G401 (cell line): ENCODE measurements around the gene AKR1C3. TPM values are rescaled to one million over a fixed set of nuclear protein-coding genes. Genes with fewer than 3 reads are reported as not detected.
A peak's percentile ranks its signal among the peaks of the same experiment; 100 is the strongest.
"Not testable (repeated sequence)": the region's sequence is repeated elsewhere in the genome, so short reads cannot be mapped to it uniquely, and the experiment has no call there.

ENCODE experiments used
- DNase-seq: peaks from one replicate; pipeline ENCODE4 v3.0.0-alpha.2; 2015; ENCODE audit warnings: low spot score
- in situ Hi-C: cut with HindIII; loops from 2 replicates; pipeline ENCODE4 v1.10.0; 2016; ENCODE audit warnings: low sequenced_read_pairs, mixed read lengths
- total RNA-seq: library from RNA; depleted of rRNA; stranded (reverse); fragments of >200 nt; shearing (Covaris generic); gene quantifications from 2 replicates; pipeline ENCODE4 v1.2.3, GENCODE V29; 2014; rRNA removed

Gene AKR1C3
- total RNA-seq = 1.4 TPM in 1 of 2 replicates, not detected in the other

DNA sequence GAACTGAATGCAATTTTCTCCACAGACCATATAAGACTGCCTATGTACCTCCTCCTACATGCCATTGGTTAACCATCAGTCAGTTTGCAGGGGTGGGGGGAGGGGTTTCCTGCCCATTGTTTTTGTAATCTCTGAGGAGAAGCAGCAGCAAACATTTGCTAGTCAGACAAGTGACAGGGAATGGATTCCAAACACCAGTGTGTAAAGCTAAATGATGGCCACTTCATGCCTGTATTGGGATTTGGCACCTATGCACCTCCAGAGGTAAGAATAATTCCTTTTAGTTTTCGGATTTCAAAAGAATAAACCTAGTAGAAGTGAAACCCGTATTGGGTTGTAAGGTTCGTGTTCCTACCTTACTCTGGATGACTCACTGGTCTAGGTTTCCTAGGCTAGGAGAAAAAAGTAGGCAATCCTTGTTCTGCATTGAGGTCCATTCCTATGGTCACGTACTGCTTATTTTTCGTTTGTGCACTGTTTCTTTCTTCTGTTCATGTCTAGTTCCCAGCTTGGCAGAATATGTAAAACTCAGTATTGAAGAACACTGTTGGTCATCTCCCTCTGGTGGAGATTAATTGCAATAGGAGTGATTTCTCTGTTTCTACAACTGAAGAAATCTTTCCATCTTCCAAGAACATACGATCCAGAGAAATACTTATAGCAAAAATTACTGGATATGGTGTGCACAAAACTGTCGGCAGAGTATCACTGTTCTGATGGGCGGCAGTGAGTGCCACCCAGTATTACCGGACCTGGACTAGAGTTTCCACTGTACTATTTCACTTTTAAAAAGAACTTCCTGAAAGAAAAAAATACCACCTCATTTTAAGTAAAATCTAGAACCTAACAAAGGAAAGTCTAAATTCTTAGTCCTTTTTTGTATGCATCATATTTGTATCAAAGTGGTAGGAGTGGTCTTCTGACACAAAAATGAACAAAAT is at the start of gene AKR1C3:
Gene AKR1C3, plus strand, starts transcription at position 150 of the 941 bp plus-strand sequence. Its CDS starts 31 bp downstream, at position 181.
- peak; percentile 24 for DNase-seq
- in situ Hi-C loops = no loop called here

DNA sequence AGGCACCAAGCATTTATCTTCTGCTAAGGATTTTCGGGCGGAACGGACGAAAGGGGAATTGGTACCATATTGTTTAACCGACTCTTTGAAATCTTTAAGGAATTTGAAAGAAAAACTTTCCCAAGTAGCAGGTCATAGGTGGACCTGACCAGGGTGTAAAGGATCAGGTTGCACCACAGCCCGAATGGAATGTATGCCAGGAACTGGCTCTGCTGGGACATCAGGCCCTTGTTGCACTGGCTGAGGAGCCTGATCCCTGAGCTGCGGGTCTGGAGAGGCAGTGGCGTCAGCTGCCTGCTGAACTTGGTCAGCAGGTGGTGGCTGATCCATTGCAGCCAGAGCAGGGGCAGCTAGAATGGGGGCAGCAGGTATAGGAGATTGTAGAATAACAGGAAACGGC is 49.1 kb upstream of the AKR1C3 start:
- no peak for DNase-seq
- in situ Hi-C loops = no loop called here

DNA sequence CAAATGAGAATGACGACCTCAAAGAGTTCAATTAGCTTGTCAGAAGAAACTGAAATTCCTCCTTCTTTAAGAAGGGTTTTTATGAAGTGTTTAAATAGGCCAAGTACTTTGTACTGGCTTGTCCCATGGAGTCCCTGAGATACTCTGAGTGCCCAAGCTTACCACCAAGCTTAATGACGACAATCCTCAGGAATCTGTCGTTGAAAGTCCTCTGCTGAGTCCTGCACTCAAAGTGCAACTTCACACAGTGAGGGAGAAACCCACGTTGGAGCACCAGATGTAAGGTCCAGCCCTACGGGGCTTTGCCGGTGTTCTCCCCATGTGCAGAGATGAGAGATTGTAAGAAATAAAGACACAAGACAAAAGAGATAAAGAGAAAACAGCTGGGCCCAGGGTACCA is 47.8 kb upstream of the AKR1C3 start:
- in situ Hi-C loops = no loop called here
- no peak for DNase-seq

DNA sequence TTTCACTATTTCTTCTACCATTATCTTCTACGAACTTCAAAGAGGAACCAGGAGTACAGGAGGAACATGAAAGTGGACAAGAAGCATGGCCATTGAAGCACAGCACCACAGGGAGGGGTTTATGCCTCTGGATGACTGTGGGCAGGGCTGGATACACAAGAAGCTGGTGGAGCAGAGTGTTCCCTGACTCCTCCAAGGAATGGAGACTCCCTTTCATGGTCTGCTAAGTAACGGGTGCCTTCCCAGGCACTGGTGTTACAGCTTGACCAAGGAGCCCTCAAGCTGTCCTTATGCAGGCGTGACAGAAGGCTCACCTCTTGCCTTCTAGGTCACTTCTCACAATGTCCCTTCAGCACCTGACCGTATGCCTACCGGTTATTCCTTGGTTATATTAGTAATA is 47.2 kb upstream of the AKR1C3 start:
- in situ Hi-C loops, DNase-seq: not testable (repeated sequence)

DNA sequence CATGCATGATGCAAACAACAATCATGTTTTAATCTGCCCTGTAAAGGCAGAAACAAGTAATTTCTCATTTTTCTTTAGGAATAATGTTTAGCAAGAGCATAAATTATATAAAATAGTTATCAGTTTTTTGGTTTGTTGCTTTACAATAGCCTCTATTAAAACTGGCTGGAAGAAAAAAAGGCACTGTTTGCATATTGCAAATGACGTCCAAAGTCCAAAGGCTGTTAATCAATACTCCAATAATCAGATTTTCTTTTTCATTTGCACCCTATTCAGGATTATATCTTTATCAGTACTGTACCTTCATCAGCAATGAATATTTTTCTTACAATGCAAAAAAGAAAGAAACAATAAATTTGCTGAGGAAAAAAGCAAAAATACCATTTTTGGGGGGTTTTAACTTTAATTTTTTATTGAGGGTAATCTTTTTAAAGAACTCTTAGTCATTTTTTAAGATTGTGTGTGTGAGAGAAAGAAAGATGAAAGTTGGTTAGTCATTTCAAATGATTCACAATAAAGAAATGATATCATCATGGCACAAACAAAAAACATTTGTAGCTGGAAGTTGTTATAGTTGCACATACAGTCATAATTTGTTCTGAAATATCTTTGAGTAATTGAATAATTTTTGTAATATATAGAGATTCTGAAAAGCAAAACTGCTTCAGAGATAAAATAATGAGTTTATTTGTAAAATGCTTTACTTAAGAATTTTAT is 46.1 kb upstream of the AKR1C3 start:
- DNase-seq = no peak
- in situ Hi-C loops = no loop called here

DNA sequence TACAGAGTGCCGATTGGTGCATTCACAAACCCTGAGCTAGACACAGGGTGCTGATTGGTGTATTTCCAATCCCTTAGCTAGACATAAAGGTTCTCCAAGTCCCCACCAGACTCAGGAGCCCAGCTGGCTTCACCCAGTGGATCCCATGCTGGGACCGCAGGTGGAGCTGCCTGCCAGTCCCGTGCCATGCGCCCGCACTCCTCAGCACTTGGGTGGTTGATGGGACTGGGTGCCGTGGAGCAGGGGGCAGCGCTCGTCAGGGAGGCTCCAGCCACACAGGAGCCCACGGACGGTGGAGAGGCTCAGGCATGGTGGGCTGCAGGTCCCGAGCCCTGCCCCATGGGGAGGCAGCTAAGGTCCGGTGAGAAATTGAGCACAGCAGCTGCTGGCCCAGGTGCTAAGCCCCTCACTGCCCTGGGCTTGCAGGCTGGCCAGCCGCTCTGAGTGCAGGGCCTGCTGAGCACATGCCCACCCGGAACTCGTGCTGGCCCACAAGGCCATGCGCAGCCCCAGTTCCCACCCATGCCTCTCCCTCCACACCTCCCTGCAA is 41.2 kb upstream of the AKR1C3 start:
- DNase-seq, in situ Hi-C loops: not testable (repeated sequence)

DNA sequence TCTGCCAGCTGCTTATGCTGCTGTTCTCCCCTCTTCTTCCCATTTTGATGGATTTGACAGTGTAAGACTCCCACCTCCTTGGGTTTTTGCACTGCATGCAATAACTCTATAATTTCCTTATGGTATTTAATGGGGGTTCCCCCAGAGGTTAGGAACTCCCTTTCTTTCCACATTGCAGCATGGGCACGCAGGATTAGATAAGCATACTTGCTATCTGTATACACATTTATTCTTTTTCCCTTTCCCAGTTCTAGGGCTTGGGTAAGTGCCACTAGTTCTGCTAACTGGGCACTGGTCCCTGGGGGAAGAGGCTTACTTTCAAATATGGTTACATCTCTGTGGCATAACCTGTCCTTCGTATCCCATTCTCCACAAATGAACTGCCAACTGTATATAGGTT is 39.4 kb upstream of the AKR1C3 start:
- in situ Hi-C loops, DNase-seq: not testable (repeated sequence)

DNA sequence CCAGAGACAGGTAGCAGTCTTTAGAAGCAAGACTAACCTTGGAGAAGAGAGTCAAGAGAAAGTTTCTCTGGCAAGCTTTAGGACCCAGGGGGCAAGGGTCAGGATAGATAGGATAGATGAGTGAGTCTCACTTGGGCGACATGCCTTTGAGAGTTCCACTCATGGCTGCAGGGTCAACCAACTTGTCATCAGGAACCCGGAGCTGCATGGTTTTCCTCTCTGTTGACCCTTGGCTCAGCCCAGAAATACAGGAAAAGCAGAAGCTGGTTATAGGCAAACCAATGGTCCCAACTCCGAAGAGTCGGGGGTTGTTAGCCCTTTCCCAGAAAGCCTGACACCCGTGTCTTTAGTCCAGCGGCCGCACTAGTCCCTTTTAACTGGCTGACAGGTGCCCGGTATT is 34.9 kb upstream of the AKR1C3 start:
- DNase-seq, in situ Hi-C loops: not testable (repeated sequence)

DNA sequence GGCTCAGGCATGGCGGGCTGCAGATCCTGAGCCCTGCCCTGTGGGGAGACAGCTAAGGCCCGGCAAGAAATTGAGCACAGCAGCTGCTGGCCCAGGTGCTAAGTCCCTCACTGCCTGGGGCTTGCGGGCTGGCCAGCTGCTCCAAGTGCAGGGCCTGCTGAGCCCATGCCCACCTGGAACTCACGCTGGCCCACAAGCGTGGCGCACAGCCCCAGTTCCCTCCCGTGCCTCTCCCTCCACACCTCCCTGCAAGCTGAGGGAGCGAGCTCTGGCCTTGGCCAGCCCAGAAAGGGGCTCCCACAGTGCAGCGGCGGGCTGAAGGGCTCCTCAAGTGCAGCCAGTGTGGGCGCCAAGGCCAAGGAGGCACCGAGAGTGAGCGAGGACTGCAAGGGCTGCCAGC is 33.4 kb upstream of the AKR1C3 start:
- DNase-seq, in situ Hi-C loops: not testable (repeated sequence)

DNA sequence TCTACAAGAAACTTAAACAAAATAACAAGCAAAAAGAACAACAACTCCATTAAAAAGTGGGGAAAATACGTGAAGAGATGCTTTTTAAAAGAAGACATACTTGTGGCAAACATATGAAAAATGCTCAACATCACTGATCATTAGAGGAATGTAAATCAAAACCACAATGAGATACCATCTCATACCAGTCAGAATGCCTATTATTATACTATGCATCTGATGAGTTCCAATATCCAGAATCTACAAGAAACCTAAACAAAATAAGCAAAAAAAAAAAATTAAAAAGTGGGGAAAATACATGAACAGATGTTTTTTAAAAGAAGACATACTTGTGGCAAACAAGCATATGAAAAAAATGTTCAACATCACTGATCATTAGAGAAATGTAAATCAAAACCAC is 29.6 kb upstream of the AKR1C3 start:
- DNase-seq = no peak
- in situ Hi-C loops = no loop called here

DNA sequence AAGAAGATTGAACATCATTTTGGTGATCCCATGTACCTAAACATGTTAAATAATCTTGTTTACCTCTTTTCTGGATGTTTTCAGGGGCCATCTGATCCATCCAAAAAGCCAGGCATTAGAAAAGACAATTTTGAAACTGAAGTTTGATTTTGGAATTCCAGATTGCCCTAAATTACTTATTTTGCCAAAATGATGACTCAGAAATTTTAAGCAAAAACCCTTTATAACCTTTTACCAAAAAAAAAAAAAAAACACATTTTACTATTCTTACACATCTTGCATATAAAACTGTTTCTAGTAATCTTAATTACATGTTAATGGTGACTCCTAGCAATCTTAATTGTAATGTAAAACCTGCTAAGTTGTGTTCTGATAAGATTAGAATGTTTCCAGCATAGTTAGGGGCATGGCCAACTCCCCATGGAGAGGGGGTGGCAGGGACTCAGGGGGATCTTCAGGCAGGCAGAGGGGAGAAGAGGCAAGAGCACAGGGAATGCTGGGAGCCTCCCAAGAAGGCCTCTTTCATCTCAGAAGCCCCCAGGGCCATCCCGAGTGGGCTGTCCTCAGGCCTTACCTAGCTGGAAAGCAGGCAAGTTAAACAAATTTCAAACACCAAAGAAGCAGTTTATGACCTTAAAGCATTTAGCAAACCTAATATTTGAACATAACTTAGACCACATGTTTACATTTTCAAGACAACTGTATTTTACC is 25.8 kb upstream of the AKR1C3 start:
- in situ Hi-C loops = no loop called here

DNA sequence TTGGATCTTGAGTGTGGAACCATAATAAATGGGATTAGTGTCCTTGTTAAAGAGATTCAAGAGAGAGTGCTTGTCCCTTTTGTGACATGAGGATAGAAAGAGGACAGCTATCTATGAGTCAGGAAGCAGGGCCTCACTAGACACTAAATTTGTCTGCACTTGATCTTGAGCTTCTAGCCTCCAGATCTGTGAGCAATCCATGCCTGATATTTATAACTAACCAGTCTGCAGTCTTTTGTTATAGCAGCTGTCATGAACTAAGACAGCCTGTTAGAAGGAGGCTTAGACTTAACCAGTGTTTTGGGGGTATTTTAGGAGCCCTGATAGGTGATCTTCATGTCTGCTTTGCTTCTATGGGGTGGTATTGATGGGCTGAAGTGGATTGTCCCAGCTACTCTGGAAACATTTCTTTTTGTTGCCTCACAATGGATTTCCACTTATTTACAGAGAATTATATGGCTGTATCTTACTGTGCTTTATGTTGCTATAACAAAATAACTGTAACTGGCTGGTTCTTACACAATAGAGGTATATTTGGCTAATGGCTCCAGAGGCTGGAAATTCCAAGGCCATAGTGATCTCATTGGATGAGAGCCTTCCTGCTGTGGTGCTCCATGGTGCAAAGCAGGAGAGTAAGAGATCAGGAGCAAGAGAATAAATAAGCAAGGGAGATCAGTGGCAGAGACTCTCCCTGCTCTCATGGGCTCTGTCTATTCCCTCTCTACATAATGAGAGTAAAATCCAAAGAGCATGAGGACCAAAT is 23.4 kb upstream of the AKR1C3 start:
- in situ Hi-C loops = no loop called here
- no peak for DNase-seq

More for the DNA sequence above, 25.8 kb upstream of the AKR1C3 start:
- DNase-seq = no peak

DNA sequence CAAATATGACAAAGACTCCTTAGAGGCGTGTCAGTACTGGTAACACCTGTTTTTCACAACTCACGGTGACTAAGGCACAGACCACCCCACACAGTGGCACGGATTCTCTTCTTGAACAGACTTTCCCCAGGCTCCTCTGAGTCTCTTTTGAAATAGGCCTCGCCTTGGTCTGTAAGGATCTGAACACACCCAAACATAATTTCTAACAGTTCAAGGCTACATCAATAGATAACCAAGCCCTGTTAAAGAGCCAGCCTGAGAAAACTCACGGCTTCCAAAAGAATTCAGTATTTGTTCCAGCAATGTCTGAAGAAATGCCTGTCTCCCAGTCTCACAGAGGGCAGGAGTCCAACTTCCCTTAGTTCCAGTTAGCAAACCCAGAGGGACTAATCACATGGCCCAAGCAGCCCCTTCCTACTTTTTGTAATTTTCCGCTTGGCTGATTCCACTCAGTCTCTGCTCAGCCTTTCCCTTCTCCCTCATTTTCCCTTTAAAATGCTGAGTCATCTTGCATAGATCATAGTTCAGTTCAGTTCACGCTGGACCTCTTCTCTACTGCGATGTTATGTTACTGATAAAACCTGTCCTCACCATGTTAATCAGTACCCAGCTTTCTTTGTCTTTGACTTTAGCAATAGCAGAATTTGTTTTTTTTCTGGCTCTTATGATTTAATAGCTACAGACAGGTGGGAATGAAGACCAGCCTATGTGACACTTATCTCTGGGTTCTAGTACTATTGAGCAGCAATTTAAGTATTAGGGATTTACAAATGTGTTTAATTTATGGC is 22.6 kb upstream of the AKR1C3 start:
- peak; percentile 22 for DNase-seq
- in situ Hi-C loops = no loop called here

DNA sequence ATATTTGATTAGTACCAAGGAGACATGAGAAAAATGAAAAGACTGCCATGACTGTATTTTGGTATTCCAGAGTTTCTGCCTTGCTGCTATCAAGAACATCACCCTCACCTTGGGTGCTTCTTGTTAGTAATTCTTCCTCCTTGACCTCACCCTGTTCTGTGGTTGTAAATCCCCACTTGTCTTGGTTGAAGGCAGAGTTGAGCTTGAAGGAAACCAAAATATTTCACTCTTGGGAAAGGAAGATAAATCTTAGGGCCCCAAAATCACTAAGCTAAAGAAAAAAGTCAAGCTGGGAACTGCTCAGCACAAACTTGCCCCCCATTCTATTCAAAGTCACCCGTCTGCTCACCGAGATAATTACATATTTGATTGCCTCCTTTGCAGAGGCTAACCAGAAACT is 20.6 kb upstream of the AKR1C3 start:
- no peak for DNase-seq
- in situ Hi-C loops = no loop called here

DNA sequence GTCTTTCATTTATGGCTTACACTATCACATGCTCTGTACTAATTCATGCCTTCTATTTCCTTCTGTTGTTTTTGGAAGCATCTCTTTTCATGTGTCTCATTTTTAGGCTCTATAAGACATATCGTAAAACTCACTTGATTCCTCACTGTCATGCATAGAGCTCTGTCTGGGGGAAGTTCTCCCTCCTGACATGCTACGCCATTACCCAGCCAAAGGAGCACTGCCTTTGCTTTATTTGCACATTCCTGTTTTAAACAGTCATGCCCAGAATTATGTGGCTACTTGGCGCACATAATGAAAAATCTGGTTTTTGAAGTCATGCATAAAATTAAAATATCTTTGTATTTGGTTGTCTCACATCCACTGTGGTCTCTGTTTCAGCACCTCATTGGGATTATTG is 17.6 kb upstream of the AKR1C3 start:
- in situ Hi-C loops = no loop called here
- DNase-seq = no peak

DNA sequence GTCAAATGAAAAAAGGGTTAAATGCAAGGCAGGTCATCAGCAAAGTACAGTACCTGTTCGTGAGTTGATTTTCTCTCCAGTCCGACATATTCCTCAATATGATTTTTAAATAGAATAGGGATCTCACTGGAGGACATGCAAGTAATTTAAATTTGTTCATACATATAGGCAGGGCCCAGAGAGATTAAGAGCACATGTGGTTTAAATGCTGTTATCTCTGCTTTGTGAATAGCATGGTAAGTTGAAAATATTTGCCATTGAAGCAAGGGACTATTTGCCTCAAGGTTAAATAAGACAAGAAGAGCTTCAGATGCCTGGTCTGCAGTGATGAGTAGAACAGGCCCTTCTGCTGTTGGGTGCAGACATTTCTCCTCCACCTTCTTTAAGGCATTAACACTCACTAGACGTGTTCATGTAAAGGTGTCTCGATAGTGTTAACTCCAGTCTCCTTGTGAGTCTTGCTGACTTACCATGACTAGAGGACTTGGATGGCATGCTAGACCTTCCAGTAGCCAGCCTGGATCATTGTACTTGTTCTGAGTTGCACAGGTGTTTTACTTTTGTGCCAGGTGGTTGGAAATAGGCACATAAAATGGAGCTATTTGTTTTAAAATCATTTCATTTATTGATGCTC is 15.6 kb upstream of the AKR1C3 start:
- in situ Hi-C loops = no loop called here
- DNase-seq = no peak

DNA sequence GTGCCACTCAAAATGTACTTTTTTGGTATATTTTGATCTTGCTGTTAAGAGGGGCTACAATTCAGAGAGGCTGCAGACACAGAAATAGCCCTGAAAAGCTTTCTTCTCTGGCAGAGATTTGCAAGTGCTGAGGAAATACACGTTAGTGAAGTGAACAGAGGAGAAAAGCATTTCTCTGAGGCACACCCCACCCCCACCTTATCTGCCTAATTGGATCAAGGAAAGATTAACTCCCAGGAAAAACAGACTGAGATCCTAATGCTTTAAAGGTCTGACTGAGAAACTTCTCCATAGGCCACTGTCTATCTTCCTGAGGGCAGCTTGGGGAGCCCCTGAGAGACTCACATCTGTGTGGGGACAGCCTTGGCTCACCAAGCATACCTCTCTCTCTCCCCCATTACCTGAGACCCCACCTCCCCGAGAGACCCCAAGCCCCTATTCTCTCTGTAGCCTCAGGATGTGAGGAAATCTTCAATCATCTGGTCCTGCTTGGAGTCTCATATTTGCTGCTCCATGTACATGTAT is 14.8 kb upstream of the AKR1C3 start:
- no peak for DNase-seq
- in situ Hi-C loops = no loop called here
